HG03442 (cell line): ENCODE data around the gene SEMA4A.
"Not testable (repeated sequence)": the region's sequence is repeated elsewhere in the genome, so short reads cannot be mapped to it uniquely, and the experiment has no call there.

Experiments used
- ATAC-seq: cut with Tn5 transposase; IDR thresholded peaks from one replicate; pipeline ENCODE4 v1.9.1; 2021; ENCODE audit warnings: mild to moderate bottlenecking, moderate library complexity; ENCODE audit not compliant: unreplicated experiment

Gene SEMA4A

DNA sequence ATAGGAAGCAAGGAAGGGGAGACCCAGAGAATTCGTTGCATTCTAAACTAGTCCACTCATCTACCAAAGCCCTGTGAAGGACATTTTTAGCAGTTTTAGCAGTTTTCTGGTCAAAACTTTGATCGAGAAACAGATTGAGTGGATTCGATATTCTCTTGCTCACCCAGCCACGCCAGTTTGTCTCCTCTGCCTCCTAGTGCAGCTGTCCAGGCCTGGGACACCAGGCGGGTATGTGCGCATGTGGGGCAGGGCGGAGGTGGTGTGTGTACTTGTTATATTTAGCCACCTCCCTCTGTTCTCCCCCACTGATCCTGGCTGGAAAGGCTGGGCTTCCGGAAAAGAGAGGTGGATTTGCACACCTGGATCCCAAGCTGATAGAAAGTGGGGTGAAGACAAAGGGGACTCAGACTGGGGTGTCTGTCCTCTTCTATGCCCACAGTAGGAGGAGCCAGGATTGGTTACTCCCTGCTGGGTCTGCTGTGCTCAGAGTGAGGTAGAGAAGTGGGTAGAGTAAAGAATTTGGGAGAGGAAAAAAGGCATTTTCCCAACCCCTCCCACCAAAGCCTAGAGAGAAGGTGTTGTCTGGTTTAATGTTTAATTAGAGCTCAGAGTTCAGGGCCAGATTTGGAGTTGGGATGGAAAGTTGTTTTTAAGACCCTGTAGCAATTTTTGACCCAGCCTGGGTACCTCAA, 35.1 kb upstream of the SEMA4A start:
- ATAC-seq, result no peak

DNA sequence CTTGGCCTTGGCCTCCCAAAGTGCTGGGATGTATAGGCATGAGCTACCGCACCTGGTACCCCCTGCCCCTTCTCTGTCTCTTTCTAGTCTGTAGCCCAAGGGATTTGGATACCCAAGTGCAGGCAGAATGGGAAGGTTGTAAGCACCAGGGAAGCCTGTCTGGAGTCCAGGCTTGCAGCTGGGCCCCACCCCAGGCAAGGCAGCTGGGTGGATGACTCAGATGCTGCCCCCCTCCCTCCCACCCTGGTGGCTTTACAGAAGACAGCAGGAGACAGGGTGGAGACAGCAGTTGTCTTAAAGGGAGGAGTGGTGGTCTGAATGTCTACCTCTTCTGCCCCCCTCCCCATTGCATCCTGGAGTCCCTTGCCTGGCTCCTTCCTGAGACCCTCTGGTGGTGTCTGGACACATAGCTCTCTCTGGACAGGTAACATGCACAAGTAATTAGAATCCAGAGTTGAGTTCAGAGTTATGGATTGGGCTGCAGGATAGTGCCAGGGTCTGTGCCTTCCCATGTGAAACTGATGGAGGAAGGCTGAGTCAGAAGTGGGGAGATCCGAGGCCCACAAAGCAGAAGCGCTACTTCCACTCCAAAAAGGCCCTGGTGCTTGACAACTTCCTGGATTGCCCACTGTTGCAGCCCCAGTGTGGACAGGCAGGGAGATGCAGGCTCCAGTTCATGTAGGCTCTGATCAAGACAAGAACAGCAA, 33.7 kb upstream of the SEMA4A start:
- no peak for ATAC-seq

DNA sequence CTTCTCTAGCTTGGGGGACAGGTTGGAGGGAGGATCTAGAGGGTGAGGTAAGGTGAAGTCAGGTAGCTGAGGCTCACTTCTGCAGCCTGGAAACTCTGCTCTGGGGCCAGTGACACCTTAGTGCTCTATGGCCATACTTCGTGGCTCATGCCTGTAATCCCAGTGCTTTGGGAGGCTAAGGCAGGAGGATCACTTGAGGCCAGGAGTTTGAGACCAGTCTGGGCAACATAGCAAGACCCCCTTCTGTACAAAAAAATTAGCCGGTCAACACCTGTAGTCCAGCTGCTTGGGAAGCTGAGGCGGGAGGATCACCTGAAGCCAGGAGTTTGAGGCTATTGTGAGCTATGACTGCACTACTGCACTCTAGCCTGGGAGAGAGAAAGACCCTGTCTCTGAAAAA, 33.1 kb upstream of the SEMA4A start:
- ATAC-seq, result no peak

DNA sequence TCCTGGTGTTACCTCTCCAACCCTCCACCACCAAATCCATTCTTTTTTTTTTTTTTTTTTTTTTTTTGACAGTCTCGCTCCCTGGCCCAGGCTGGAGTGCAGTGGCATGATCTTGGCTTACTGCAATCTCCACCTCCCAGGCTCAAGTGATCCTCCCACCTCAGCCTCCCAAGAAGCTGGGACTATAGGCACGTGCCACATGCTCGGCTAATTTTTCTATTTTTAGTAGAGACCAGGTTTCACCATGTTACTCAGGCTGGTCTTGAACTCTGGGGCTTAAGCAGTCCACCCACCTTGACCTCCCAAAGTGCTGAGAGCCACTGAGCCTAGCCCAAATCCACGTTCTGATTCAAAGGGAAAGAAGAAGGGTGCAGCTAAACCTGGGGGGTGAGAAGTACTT, 32.4 kb upstream of the SEMA4A start:
- not testable (repeated sequence) for ATAC-seq

DNA sequence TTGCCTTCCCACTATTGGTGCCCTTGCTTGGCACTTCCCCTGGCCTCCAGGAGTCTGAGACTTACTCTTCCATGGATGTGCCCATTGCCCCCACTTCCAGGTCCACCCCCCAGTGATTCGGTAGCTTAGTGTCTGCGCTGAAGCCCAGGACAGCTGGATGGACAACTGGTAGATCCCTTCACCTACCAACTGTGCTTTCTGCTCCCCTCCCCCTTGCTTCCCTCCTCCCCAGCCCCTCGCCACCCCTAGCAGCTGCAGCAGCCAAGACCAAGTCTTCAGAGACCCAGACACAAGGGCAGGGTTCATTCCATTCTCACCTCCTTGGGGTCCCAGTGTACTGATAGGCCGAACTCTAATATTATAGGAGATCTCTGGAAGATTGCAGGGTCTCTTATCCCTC, 31.9 kb upstream of the SEMA4A start:
- no peak for ATAC-seq

DNA sequence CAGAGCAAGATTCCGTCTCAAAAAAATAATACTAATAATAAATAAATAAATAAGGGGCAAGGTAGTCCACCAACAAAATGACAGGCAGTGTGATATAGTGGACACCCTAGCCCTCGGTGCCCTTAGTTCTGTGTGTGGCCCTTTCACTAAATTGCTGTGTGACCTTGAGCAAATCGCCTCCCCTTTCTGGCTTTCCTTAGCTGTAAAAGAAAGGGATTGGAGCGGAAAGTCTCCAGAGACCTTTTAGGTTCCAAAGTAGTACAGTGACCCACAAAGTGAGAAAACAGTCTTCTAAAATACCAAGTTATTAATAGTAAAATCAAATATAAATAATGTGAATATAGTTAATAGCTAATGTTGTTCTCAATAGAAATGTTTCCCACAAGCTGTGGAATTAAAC, 31.3 kb upstream of the SEMA4A start:
- no peak for ATAC-seq

DNA sequence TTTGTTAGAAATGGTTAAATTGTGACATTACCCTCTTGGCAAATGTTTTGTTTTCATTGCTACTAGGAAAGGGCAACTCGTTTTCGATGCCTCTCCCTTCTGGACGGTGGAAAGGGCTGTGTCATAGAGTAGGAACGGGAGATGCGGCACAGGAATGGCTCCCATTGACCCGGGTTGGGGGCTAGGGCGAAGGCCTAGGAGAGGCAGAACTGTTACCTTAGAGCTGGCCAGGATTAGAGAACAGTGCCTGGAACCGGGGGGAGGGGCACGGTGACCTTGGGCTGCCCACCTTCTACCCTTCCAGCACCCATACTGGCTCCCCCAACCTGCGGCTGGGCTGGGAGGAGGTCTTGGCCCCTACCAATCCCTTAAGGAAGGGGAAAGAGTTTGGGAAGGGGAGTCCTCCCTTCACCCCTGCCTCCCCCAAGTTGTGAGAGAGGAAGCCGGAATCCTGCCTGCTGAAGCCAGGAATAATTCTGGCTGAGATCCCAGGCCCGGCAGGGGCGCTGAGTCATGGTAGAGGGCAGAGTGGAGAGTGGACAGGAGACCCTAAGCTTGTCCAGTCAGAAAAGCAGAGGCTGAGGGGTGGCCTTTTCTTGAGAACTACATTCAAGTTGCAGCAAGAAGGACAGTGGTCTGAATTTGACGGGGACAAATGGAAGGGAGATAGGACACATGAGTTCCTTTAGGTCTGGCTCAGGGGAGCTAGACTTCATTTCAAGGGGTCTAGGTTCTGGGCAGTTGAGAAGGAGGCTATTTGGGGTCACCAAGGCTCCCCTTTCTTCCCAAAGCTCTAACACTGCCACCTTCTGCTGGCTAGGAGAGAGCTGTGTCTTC, 30.6 kb upstream of the SEMA4A start:
- no peak for ATAC-seq

DNA sequence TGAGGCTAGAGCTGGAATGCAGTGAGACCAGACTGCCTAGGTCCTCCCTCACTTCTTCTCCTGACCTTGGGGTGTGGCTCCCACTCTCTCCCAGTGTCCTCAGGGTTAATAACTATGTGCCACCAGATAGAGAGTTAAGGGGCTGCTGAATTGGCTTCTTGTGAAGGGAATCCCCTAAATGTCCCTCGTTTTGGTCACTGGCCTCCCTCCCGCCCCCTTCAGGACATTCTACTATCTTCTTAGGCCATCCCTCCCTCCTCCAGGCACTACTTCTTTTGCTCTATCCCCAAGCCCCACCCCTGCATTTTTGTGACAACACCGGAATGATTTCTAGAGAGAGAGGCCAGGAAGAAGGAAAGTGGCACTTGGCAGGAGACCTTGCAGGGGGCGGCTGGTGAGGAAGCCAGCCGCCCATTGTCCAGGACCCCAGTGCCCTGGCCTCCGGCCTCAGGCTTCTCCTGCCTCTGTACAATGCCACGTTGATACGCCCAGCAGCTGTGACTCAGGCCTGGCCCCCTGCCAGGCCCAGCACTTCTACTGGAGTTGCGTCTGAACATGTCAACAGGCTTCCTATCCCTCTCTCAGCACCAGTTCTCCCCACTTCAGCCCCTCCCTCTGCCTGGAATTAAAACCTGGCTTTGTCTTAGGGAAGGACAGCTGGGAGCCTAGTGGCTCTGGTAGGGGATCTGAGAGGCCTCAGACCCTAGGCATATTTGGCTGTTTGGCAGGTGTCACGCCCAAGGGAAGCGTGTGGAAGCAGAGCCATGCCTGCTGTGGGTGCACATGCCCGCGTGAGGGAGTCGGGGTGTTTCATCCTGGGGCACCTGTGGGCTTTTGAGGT, 29.8 kb upstream of the SEMA4A start:
- ATAC-seq, result no peak

DNA sequence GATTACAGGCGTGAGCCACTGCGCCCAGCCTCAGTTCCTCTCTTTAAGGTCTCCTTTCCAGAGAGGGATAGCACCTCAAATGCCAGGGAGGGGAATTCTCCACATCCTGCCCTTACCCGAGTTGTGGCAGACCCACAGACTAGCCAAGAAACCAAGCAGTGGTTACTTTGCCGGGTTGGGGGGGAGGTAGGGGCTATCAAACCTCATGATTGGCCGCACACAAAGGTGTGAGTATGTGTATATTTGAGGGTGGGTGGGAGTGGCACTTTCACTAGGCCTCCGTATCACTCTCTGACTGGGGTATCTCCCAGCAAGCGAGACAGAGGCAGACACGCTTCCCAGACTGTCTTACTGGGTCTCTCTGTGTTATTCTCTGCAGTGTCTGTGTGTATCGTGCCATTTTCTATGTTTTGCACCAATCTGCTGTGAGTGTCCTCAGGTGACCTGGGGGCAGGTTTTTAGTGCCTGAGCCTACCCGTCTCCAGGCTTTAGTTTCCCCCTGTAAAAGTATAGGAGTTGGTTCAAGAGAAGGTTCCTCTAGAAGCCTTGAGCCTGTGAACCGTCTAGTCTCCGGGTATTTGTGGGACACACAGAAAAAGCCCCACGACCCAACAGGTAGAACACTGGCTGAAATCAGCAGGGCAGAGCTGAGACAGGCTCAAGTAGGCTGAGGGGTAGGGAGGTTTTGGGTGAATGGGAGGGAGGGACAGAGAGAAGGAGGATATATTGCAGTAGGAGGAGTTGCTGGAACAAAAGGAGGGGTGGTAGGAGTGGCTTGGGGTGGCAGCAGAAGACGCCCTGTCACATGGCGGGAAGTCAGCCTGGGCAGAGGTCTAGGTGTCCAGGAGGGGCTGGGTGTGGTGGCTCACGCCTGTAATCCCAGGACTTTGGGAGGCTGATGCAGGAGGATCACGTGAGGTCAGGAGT, 28.6 kb upstream of the SEMA4A start:
- no peak for ATAC-seq

DNA sequence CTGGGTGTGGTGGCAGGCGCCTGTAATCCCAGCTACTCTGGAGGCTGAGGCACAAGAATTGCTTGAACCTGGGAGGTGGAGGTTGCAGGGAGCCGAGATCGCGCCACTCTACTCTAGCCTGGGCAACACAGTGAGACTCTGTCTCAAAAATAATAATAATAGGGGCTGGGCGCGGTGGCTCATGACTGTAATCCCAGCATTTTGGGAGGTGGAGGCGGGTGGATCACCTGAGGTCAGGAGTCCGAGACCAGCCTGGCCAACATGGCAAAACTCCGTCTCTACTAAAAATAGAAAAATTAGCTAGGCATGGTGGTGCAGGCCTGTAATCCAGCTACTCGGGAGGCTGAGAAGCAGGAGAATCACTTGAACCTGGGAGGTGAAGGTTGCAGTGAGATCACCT, 27.8 kb upstream of the SEMA4A start:
- not testable (repeated sequence) for ATAC-seq

DNA sequence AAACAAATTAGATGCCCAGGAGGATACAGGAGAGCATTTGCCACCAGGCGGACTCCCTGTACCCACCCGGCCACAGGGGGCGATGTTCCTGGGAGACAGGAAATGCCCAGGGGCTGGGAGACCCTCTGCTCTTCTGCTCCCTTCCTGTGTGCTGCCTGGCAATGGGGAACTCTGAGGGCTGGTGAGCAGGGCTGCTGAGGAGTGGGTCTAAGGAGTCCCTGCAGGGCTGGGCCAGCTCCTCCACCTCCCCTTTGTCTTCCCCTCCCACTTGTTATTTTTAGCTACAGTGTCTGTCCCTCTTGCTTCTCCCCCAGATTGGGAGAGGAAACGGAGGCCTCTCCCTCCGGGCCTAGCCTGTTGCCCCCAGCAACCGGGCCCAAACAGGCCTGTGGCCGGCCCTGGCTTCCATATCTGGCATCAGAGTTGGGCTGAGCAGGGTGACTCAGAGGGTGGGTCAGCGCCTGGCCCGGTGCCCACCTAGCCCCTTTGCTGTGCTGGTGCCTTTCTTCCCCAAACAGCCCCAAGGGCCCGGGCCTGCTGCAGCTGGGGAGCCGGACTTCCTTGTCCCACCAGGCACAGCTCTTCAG, 27.2 kb upstream of the SEMA4A start:
- ATAC-seq, result no peak

DNA sequence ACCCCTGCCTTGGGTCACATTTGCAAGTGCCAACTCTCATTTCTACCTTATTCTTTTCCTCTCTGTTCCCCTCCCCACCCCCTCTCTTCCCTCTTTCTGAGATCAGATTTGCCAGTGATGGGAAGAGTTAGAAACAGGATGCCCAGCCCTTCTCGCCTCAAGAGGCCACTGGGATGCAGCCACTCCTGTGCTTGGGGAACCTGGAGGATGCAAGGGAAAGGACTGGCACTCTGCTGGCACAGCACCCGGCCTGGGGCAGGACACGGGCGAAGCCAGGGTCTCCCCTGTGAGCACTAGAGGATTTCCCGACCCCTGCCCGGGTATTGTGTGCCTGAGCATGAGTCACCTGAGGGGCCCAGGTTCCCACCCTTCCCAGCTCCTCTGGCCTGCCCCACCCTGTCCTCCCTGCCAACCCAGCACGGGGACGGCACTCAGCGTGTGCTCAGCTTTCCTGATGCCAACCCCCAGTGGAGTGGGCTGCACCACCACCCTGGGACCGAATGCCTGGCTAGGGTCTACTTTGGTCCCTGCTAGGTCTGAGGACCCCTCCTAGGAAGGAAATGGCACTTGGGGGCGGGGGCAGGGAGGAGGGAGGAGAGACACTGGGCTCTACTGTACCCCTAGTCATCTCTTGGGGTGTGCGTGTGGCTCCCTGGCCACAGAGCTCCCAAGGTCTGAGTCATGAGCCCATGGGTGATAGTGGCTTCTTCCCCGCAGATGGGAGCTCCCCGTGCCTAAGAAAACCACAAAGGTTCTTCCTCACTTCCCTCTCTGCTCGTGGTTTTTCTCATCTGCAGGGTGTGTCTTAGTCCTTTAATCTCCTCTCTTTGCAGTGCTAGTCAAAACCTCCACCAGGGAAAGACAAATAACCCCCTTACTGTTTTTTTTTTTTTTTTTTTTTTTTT, 26.5 kb upstream of the SEMA4A start:
- ATAC-seq, result peak; percentile 38

DNA sequence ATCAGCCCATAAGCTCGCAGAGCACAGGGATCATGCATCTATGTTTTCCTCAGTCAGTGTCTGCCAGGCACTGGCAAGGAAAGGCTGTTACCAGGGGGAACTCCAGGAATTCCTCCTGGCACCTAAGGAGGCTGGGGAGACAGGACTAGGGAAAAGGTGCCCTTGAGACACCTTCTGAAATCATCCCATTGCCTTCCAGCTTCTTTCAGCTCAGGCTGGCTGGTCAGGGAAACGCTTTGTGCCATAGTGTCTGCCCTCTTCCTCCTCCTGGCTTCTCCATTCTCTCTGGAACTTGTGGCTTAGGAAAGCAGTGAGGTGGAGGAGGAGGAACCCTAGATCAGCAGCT, 25.1 kb upstream of the SEMA4A start:
- ATAC-seq, result no peak

DNA sequence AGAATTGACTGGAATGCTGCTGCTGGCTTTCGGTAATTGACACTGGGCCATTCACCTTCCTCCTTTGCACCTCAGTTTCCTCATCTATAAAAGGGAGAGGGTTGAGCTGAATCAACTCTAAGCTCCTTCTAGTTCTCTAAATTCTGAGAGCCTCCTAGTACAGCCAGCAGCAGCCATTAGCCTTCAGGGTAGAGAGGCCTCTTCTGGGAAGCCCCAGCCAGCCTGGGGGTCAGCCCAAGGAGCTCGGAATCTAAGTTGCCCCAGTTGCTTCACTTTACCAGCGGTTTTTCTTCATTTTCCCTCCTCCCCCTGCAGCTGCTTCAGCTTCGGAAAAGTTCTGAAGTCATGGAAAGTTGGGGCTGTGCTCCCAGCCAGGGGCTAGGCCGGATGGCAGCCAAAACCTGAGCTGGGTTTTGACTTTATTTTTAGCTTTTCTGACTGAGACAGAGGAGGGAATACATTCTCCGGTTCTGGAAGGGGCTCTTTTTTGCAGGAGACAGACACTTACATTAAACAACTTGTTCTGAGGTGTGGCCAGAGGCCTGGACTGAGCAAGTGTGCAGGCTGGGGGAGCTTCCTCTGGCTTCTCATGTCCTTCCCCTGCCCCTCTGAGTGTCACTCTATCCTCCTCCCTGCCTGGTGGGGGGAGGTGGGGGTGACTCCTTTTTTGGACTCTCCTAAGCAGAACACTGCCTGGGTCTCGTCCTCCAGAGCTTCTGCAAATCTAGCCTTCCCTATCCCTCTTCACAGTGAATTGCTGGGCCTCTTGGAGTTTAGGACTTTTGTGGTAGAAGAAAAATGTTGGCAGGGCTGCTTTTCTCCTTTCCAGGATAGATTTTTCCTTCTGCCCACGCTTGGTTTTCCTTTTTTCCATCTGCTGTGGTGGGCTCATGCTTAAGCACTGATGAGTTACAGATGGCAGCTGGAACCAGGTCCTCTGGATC, 24.5 kb upstream of the SEMA4A start:
- ATAC-seq, result no peak

DNA sequence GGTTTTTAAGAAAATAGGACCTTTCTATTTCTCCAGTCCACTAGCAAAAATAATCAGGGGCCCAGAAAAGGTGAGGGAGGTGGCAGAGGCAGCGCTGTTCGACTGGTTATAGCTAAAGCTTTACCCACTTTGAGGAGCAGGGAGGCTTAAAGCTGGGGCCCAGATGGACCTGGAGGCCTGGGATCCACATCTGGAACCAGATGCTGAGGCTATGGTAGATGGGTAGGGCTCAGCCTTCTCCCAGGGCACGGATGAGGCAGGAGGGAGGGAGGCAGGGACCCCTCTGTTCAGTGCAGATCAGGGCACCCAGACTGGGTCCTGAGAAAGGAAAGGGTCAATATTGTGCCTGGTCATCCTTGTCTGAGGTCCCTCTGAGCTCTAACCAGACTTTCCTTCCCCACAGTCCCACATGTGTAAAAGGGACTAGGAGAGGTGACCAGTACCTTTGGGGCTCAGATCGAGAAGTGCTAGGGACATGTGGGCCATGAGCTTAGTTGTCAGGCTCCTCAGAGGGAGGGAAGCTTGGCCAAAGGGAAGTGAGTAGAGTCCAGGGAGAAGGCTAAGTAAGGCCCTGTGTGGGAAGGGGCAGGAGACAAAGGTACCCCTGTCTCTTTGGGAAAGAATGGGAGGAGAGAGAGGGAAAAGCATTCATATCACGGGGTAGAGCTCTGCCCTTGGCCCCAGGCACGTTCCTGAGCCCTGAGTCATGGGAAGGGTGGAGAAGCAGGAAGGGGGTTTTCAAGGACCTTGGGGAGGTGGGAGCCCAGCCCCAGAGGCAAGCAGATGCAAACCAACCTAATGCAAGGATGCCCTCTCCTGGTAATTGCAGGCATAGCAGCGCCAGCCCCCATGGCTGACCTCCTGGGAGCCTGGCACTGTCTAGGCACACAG, 23.5 kb upstream of the SEMA4A start:
- ATAC-seq, result no peak

DNA sequence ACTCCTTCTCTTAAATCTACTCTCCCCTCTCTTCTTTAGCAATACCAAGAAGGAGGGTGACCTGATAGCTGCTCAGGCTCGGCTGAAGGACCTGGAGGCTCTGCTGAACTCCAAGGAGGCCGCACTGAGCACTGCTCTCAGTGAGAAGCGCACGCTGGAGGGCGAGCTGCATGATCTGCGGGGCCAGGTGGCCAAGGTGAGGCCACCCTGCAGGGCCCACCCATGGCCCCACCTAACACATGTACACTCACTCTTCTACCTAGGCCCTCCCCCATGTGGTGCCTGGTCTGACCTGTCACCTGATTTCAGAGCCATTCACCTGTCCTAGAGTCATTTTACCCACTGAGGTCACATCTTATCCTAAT, 22.8 kb upstream of the SEMA4A start:
- no peak for ATAC-seq
